Adrenal gland (tissue), 5 donors: Measurements from ENCODE around the gene ITGB5.

Experiments
- POLR2A ChIP-seq, 2 donors: fragments of 450-650 bp; IDR thresholded peaks; one replicate each; pipeline ENCODE4 v1.6.1; 2017; ENCODE audit warnings: antibody characterized with exemption in 2 of 2, mild to moderate bottlenecking in 2 of 2, moderate library complexity in 1 of 2
- TF ChIP-seq, protein P1 (sequence below), 6 experiments: fragments of 450-650 bp in 4 of 6; fragments of 200-600 bp in 2 of 6; sonication (generic) in 1 of 6; IDR thresholded peaks; 1 replicate in 5 of 6; 2 replicates in 1 of 6; pipeline versions ENCODE4 v1.5.1 to v1.8.0; 2016 to 2021; ENCODE audit warnings: antibody characterized with exemption in 6 of 6, mild to moderate bottlenecking in 2 of 6, moderate library complexity in 1 of 6
- donor health status: DM: no; HTN: no; CAD: no.

DNA sequence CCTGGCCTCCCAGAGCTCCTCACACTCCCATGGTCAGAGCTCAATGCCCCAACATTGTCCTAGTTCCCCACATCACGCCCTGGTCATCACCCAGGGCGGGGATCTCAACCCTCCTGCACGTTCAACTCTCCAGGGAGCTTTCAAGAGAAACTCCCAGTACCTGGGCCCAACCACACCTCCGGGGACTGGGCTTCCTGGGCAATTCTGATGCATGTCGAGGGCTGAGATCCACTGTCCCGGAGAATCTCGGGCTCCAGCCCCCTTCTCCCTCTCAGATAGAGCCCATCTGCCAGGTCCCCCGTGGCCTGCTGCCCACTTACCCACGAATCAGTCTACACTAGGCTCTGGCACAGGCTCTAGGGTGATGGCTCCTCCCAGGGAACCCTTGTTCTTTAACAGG lies 117.7 kb downstream of the ITGB5 start:
- TF ChIP-seq, protein P1, sequence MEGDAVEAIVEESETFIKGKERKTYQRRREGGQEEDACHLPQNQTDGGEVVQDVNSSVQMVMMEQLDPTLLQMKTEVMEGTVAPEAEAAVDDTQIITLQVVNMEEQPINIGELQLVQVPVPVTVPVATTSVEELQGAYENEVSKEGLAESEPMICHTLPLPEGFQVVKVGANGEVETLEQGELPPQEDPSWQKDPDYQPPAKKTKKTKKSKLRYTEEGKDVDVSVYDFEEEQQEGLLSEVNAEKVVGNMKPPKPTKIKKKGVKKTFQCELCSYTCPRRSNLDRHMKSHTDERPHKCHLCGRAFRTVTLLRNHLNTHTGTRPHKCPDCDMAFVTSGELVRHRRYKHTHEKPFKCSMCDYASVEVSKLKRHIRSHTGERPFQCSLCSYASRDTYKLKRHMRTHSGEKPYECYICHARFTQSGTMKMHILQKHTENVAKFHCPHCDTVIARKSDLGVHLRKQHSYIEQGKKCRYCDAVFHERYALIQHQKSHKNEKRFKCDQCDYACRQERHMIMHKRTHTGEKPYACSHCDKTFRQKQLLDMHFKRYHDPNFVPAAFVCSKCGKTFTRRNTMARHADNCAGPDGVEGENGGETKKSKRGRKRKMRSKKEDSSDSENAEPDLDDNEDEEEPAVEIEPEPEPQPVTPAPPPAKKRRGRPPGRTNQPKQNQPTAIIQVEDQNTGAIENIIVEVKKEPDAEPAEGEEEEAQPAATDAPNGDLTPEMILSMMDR (IDR thresholded peaks at IDR 0.05), result no peak
- no peak for TF ChIP-seq POLR2A (IDR thresholded peaks at IDR 0.05)
